ENCODE data around the gene SPON2. TPM values are rescaled to one million over a fixed set of nuclear protein-coding genes. Genes with fewer than 3 reads are reported as not detected.

The SPON2 gene
- total RNA-seq, 1 experiment from 2014 or later: 2.3 TPM

DNA sequence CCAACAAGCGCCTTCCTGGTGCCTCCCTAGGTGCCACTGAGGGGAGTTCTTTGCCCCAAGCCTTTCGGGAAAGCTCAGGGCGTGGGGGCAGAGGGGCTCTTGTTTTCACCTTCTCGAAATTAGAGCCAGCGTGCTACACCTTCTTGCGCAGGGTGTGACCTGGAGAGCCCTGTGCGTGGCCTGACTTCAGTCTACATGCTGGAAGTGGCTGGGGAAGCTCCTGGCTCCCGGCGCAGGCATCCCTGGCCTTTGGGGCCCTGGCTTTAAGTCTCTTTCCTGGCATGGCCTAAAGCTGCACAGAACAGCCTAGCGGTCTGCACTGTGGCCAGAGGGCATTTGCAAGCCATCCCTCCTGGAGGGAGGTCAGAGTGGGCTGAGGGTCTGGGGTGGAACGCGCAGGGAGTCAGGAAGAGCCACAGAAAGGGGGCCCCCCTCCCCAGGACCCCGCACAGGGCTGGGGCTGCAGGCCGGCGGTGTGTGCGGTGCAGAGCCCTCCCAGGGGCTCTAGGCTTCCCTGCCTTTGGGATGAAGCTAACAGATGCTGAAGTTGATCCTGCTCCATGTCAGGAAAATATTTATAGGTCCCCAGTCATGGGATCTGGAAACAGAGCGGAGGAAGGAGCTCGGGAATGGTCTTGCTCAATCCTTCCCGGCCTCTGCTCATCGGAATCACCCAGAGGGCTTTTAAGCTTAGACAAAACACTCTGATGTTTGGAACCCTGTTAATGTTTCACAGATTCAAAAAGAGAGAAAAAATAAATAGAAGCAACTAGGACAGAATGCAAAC is 781 bp upstream of the SPON2 start:
- Histone ChIP-seq H4K20me1 (ENCODE audit: control insufficient read depth, insufficient read depth, insufficient read length) (no peaks in the 10 kb centered on the region), H3K56ac (ENCODE audit: insufficient read length, low read depth, low read length) (no peak overlapping the region), H3K27me3 (ENCODE audit: insufficient read depth, low read length) (peaks cover 45% of the 10 kb centered on the region; the same call in 1 of the 2 replicates), H3K23me2 (ENCODE audit: insufficient read length, low read depth, low read length, poor library complexity, severe bottlenecking) (peaks cover 11% of the 10 kb centered on the region), H2BK120ac (ENCODE audit: low read depth, low read length, poor library complexity, severe bottlenecking) (no peak overlapping the region), H2BK15ac (ENCODE audit: low read depth, low read length) (no peak overlapping the region), H3K9ac (ENCODE audit: extremely low read depth, insufficient read length, low read length) (no peak overlapping the region), H2AFZ (ENCODE audit: low read length) (no peak overlapping the region), H3K4me1 (ENCODE audit: insufficient read depth, low read length) (no peaks in the 10 kb centered on the region), H3K23ac (ENCODE audit: insufficient read length, low read depth, low read length) (no peak overlapping the region), H3K79me2 (ENCODE audit: insufficient read depth, low read length) (no peaks in the 10 kb centered on the region), H4K91ac (ENCODE audit: insufficient read length, low read depth, low read length) (no peak overlapping the region), H3K27ac (ENCODE audit: insufficient read length, low read depth, low read length) (no peak overlapping the region), H3K18ac (ENCODE audit: insufficient read length, low read depth, low read length) (no peak overlapping the region), H4K5ac (ENCODE audit: insufficient read length, low read depth, low read length) (no peak overlapping the region), H3K9me3 (ENCODE audit: control insufficient read depth, low read depth, low read length) (no peaks in the 10 kb centered on the region), H3K79me1 (ENCODE audit: insufficient read depth, low read depth, low read length, poor library complexity, severe bottlenecking) (no peaks in the 10 kb centered on the region), H3K4ac (ENCODE audit: low read depth, low read length) (no peak overlapping the region), H3T11ph (ENCODE audit: low read length) (no peak overlapping the region), H3K4me2 (ENCODE audit: insufficient read depth, insufficient read length, low read length) (peak overlapping the region; percentile 30), H2AK5ac (ENCODE audit: insufficient read length, low read length) (no peak overlapping the region), H2BK5ac (ENCODE audit: insufficient read length, low read length) (no peak overlapping the region), H4K8ac (replicated peaks; ENCODE audit: insufficient read length, low read depth, low read length) (no peak overlapping the region), H2BK12ac (ENCODE audit: insufficient read length, low read depth, low read length) (no peak overlapping the region), H2BK20ac (ENCODE audit: low read depth, low read length, poor library complexity, severe bottlenecking) (no peak overlapping the region), H3K14ac (ENCODE audit: insufficient read depth, low read length) (no peak overlapping the region; the same call in 1 of the 2 replicates)
- peak overlapping the region in 1 of 2 experiments; percentile 62; a peak in 1 of 5 replicates for H3K4me3 Mint-ChIP-seq
- no peaks in the 10 kb centered on the region; a peak in 1 of 5 replicates for H3K9me3 Mint-ChIP-seq
- H3K27me3 Mint-ChIP-seq (ENCODE audit: low read depth): peaks cover 84% of the 10 kb centered on the region
- no peak for TF ChIP-seq CTCF (conservative IDR thresholded peaks at IDR 0.05)
- no peak overlapping the region for H3K27ac Mint-ChIP-seq
- peak; percentile 59 for DNase-seq
- peaks cover 0 to 5% of the 10 kb centered on the region in 2 experiments; a peak in 1 of 4 replicates for H3K4me1 Mint-ChIP-seq
- H3K36me3 Mint-ChIP-seq (ENCODE audit: insufficient read depth in 1 of 3, low read depth in 3 of 3): no peaks in the 10 kb centered on the region
- WGBS (ENCODE audit: extremely low coverage, insufficient read length, low lambda C conversion rate): no CpG with 5 or more reads among the region's 20 CpGs

Measured in H9 (cell line).